ENCODE measurements around the gene KBTBD8. TPM values are rescaled to one million over a fixed set of nuclear protein-coding genes. Genes with fewer than 3 reads are reported as not detected.

The KBTBD8 gene
- total RNA-seq, 2 donors from 2014 or later, result 0.54 to 1.1 TPM

DNA sequence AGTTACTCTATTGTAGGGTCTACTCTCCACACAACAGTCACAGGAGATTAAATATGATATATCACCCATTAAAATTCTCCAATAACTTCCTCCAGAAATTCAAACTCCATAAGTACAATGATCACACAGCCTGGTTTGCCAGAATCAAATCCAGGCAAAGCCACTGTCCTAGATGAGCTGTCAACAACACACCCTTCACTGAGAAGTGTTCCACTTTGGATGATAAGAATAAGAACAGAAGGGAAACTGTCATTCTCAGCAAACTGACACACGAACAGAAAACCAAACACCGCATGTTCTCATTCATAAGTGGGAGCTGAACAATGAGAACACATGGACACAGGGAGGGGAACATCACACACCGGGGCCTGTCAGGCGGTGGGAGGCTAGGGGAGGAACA lies 41.4 kb upstream of the KBTBD8 start:
- ATAC-seq (ENCODE audit: insufficient number of reproducible peaks, low FRiP score, low read depth) (no peak), DNase-seq (ENCODE audit: low spot score) (no peak)
- Histone ChIP-seq H3K27ac (no peak overlapping the region), H3K36me3 (no peaks in the 10 kb centered on the region), H3K9me3 (no peaks in the 10 kb centered on the region), H3K4me1 (ENCODE audit: control insufficient read depth in 1 of 2, low read depth in 2 of 2) (no peaks in the 10 kb centered on the region), H3K4me3 (no peak overlapping the region), H3K27me3 (replicated peaks; ENCODE audit: insufficient read depth) (no peaks in the 10 kb centered on the region)
- TF ChIP-seq, protein P1, sequence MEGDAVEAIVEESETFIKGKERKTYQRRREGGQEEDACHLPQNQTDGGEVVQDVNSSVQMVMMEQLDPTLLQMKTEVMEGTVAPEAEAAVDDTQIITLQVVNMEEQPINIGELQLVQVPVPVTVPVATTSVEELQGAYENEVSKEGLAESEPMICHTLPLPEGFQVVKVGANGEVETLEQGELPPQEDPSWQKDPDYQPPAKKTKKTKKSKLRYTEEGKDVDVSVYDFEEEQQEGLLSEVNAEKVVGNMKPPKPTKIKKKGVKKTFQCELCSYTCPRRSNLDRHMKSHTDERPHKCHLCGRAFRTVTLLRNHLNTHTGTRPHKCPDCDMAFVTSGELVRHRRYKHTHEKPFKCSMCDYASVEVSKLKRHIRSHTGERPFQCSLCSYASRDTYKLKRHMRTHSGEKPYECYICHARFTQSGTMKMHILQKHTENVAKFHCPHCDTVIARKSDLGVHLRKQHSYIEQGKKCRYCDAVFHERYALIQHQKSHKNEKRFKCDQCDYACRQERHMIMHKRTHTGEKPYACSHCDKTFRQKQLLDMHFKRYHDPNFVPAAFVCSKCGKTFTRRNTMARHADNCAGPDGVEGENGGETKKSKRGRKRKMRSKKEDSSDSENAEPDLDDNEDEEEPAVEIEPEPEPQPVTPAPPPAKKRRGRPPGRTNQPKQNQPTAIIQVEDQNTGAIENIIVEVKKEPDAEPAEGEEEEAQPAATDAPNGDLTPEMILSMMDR (IDR thresholded peaks at IDR 0.05), result no peak

DNA sequence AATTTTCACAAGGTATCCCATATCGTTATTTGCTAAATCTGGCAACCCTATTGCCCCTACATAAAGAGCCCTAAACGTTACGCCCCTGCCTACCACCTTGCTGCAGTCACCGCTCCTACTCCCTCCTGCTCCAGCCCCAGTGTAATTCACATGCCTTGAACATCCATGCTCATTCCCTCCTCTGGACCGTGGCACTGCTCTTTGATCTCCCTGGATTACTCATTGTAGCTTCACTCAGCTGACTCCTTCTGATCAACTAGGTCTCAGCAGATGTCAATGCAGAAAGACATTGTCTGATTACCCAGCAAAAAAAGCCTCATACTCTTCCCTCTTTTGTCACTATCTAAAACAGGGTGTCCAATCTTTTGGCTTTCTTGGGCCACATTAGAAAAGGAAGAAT lies 40.7 kb upstream of the KBTBD8 start:
- H3K4me1 ChIP-seq (ENCODE audit: control insufficient read depth in 1 of 2, low read depth in 2 of 2), result no peaks in the 10 kb centered on the region
- TF ChIP-seq, protein P1 (IDR thresholded peaks at IDR 0.05), result no peak
- no peak overlapping the region for H3K4me3 ChIP-seq
- DNase-seq (ENCODE audit: low spot score), result no peak
- no peaks in the 10 kb centered on the region for H3K27me3 ChIP-seq (replicated peaks; ENCODE audit: insufficient read depth)
- H3K27ac ChIP-seq, result no peak overlapping the region
- H3K36me3 ChIP-seq, result no peaks in the 10 kb centered on the region
- H3K9me3 ChIP-seq, result no peaks in the 10 kb centered on the region
- no peak for ATAC-seq (ENCODE audit: insufficient number of reproducible peaks, low FRiP score, low read depth)

DNA sequence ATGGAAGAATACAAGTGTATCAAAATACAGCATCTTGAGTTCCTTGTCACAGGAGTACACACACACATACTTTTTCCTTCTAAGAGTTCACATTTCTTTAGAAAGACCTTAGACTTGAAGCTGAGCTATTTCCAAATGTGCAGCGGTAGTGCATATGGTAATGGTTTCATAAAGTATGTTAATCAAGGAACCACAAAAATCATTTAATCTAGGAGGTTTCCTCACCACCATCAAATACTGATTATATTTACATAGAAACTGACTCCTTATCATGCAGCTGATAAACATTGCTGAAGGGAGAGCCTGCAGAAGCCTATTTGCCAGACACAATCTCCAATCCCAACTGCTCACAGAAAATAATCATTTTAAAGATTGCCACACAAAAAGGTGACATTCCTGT lies 40.0 kb upstream of the KBTBD8 start:
- TF ChIP-seq, protein P1 (IDR thresholded peaks at IDR 0.05), result no peak
- Histone ChIP-seq H3K27me3 (replicated peaks; ENCODE audit: insufficient read depth) (no peaks in the 10 kb centered on the region), H3K27ac (no peak overlapping the region), H3K4me3 (no peak overlapping the region), H3K36me3 (no peaks in the 10 kb centered on the region), H3K4me1 (ENCODE audit: control insufficient read depth in 1 of 2, low read depth in 2 of 2) (no peaks in the 10 kb centered on the region), H3K9me3 (no peaks in the 10 kb centered on the region)
- DNase-seq (ENCODE audit: low spot score) (no peak), ATAC-seq (ENCODE audit: insufficient number of reproducible peaks, low FRiP score, low read depth) (no peak)

DNA sequence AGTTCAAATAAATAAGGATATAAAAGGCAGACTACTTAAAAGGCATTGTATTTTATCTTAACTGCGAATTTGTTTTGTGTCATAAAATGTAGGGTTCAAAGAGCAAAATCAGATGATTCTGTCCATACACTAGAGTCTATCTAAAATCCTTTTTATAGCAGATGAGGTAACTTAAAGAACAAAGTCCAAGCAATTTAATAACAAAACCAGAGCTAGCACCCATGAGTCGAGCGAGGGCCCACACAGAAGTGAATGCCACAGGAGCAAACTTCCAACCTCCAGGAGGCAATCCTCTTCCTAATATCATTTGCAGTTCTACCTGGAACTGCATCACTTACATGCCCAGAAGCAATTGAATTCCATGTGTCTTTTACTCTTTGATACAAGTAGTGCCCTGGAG lies 35.4 kb upstream of the KBTBD8 start:
- Histone ChIP-seq H3K4me1 (ENCODE audit: control insufficient read depth in 1 of 2, low read depth in 2 of 2) (no peaks in the 10 kb centered on the region), H3K4me3 (no peak overlapping the region), H3K27ac (no peak overlapping the region), H3K36me3 (no peaks in the 10 kb centered on the region), H3K9me3 (no peaks in the 10 kb centered on the region), H3K27me3 (replicated peaks; ENCODE audit: insufficient read depth) (no peaks in the 10 kb centered on the region)
- ATAC-seq (ENCODE audit: insufficient number of reproducible peaks, low FRiP score, low read depth) (no peak), DNase-seq (ENCODE audit: low spot score) (no peak)
- TF ChIP-seq, protein P1 (IDR thresholded peaks at IDR 0.05), result no peak

DNA sequence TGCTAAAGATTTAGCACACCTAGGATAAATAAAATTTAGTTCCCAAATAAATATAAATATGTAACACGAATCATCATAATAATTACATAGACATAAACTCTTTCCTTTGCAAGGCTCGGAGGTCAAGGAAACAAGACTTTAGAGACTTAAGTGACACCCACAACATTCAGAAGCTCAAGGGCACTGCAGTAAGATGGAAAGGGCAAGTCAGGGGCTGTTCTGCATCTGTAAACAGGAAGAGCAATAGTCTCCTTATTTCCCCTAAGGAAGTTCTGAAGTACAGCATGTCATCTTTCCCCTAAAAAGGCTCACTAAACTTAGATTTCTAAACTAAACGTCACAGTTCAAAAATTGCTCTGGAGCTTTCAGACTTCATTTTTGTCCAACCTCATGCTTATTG lies 26.9 kb upstream of the KBTBD8 start:
- TF ChIP-seq, protein P1 (IDR thresholded peaks at IDR 0.05), result no peak
- no peaks in the 10 kb centered on the region for H3K4me1 ChIP-seq (ENCODE audit: control insufficient read depth in 1 of 2, low read depth in 2 of 2)
- no peak for DNase-seq (ENCODE audit: low spot score)
- ATAC-seq (ENCODE audit: insufficient number of reproducible peaks, low FRiP score, low read depth), result no peak
- no peak overlapping the region for H3K4me3 ChIP-seq
- H3K27ac ChIP-seq, result no peak overlapping the region
- no peaks in the 10 kb centered on the region for H3K27me3 ChIP-seq (replicated peaks; ENCODE audit: insufficient read depth)
- no peaks in the 10 kb centered on the region for H3K36me3 ChIP-seq
- H3K9me3 ChIP-seq, result no peaks in the 10 kb centered on the region
